Heart right ventricle (tissue), 16 donors: ENCODE measurements around the gene DPYSL3. TPM values are rescaled to one million over a fixed set of nuclear protein-coding genes. Genes with fewer than 3 reads are reported as not detected.

ENCODE experiments used
- ATAC-seq, 8 donors: fragments of 200-7000 bp; cut with Tn5 transposase; one replicate each; pipeline ENCODE4 v1.9.1; 2020; ENCODE audit warnings: mild to moderate bottlenecking in 8 of 8, moderate library complexity in 8 of 8, moderate number of reproducible peaks in 1 of 8
- DNase-seq, 2 donors: peaks; one replicate each; pipeline ENCODE4 v3.0.0-alpha.2; 2020
- H3K27ac ChIP-seq, 10 donors: fragments of 200-600 bp; sonication (generic) in 2 of 10; one replicate each; pipeline versions ENCODE4 v1.5.0 to v1.8.0; 2020 to 2022; ENCODE audit warnings: mild to moderate bottlenecking in 3 of 10
- H3K27me3 ChIP-seq, 7 donors: fragments of 200-600 bp; one replicate each; pipeline ENCODE4 v1.8.0; 2021 to 2022; ENCODE audit warnings: mild to moderate bottlenecking in 2 of 7
- H3K36me3 ChIP-seq, 9 donors: fragments of 200-600 bp; sonication (generic) in 1 of 9; one replicate each; pipeline versions ENCODE4 v1.5.0 to v1.8.0; 2020 to 2022; ENCODE audit warnings: mild to moderate bottlenecking in 2 of 9
- H3K4me1 ChIP-seq, 9 donors: fragments of 200-600 bp; sonication (generic) in 1 of 9; one replicate each; pipeline versions ENCODE4 v1.5.0 to v1.8.0; 2020 to 2022; ENCODE audit warnings: mild to moderate bottlenecking in 4 of 9
- H3K4me3 ChIP-seq, 10 donors: fragments of 200-600 bp; sonication (generic) in 2 of 10; one replicate each; pipeline versions ENCODE4 v1.5.0 to v1.8.0; 2020 to 2022; ENCODE audit warnings: mild to moderate bottlenecking in 7 of 10, moderate library complexity in 2 of 10
- H3K9me3 ChIP-seq, 11 donors: fragments of 200-600 bp in 10 of 11; sonication (generic) in 2 of 11; one replicate each; pipeline versions ENCODE4 v1.5.0 to v1.8.0; 2013 to 2022; ENCODE audit warnings: mild to moderate bottlenecking in 2 of 11, control low read depth in 1 of 11, moderate library complexity in 1 of 11
- WGBS, 2 donors: extraction: QIAGEN DNeasy Blood & Tissue Kit; methylation state at CpG; one replicate each; pipeline ENCODE4 v1.1.7; 2013; ENCODE audit warnings: inconsistent platforms in 1 of 2; 5-methylcytosine and 5-hydroxymethylcytosine counted together
- intact Hi-C, 10 donors: fragments of 100-400 bp; cut with DNase I; formaldehyde crosslinking; loops; one replicate each; pipeline versions ENCODE4 v1.11.1 to v1.14.2; 2022
- polyA plus RNA-seq, 2 donors: library from polyadenylated mRNA; stranded (reverse); fragments of 200-250 nt; gene quantifications; one replicate each; pipeline ENCODE4 v1.2.3, GENCODE V29; 2013
- total RNA-seq, 10 donors: library from RNA; stranded (reverse); fragmentation: NEBNext Ultra II Directional in 3 of 10; extraction: Animal tissue kit (Norgen Biotek cat#: 25700) in 3 of 10; gene quantifications; one replicate each; pipeline versions ENCODE4 v1.2.1 to v1.2.4, GENCODE V29; 2021 to 2023
- TF ChIP-seq, protein P1 (sequence below), 9 donors: fragments of 200-600 bp; sonication (generic) in 2 of 9; IDR thresholded peaks; one replicate each; pipeline versions ENCODE4 v1.5.0 to v1.8.0; 2021 to 2022; ENCODE audit warnings: antibody characterized with exemption in 9 of 9, mild to moderate bottlenecking in 5 of 9, moderate library complexity in 1 of 9
- donor health status: Arrhythmogenic right ventricular cardiomyopathy.
- donor health status: ischemic (EF 13 %, LVEDD 7.1; RV severe dilation, severe dysfunction).
- donor health status: healthy with polysubstance abuse.
- donor health status: DM: no; HTN: yes; CAD: no.
- donor health status: DM: no; HTN: no; CAD: no.
- donor health status: ischemic (EF 25% LVEDD 6.9; RV normal size, moderate dysfunction).
- donor health status: ischemic (EF 25% LVEDD 5.7; RV mildly dilated, moderate dysfunction).
- donor health status: healthy.
- donor health status: DM: yes; HTN: yes; CAD: no.
- donor health status: Ischemic cardiomyopathy.
- donor health status: ischemic (EF 35%, LVEDD 5.7; RV mildly dilated, moderate dysfunction).
- donor health status: nonischemic (EF 11% LVEDD 7.7; RV severe dilation, severe dysfunction).
- donor health status: DM: yes; HTN: yes; CAD: no.
- donor health status: PGD.
- donor health status: ischemic (EF 29% LVEDD 5.4; RV normal size, mild dysfunction).
- donor health status: nonischemic (EF 23%, LVEDD 6.1; RV moderate dilation, normal function).

Gene DPYSL3
- total and polyA plus RNA-seq, 12 donors = 15.2 to 27.4 (median 20.3) TPM

GRCh38 chr5:147404706-147405105 lies 105.2 kb downstream of the DPYSL3 start:
- Histone ChIP-seq H3K4me1 (peaks cover 19 to 57% (median 48%) of the 10 kb centered on the region in 9 donors), H3K36me3 (peaks cover 0 to 74% (median 16%) of the 10 kb centered on the region in 9 donors), H3K4me3 (no peak overlapping the region), H3K27me3 (no peaks in the 10 kb centered on the region), H3K27ac (peak overlapping the region; percentile 34 to 89 (median 82)), H3K9me3 (peaks cover 0 to 4% (median 0%) of the 10 kb centered on the region in 11 donors)
- ATAC-seq (peak in 2 of 8 donors; percentile 1 to 2), DNase-seq (no peak)
- TF ChIP-seq, protein P1, sequence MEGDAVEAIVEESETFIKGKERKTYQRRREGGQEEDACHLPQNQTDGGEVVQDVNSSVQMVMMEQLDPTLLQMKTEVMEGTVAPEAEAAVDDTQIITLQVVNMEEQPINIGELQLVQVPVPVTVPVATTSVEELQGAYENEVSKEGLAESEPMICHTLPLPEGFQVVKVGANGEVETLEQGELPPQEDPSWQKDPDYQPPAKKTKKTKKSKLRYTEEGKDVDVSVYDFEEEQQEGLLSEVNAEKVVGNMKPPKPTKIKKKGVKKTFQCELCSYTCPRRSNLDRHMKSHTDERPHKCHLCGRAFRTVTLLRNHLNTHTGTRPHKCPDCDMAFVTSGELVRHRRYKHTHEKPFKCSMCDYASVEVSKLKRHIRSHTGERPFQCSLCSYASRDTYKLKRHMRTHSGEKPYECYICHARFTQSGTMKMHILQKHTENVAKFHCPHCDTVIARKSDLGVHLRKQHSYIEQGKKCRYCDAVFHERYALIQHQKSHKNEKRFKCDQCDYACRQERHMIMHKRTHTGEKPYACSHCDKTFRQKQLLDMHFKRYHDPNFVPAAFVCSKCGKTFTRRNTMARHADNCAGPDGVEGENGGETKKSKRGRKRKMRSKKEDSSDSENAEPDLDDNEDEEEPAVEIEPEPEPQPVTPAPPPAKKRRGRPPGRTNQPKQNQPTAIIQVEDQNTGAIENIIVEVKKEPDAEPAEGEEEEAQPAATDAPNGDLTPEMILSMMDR (IDR thresholded peaks at IDR 0.05) = no peak
- intact Hi-C loops = loop anchor here in 1 of 10 donors (5.0 kb wide), 1 partner anchor 48 kb away; no protein-coding TSS in a partner anchor
- WGBS, 2 donors = 95 to 97% methylated on average over 1 of the region's 1 CpG

DNA sequence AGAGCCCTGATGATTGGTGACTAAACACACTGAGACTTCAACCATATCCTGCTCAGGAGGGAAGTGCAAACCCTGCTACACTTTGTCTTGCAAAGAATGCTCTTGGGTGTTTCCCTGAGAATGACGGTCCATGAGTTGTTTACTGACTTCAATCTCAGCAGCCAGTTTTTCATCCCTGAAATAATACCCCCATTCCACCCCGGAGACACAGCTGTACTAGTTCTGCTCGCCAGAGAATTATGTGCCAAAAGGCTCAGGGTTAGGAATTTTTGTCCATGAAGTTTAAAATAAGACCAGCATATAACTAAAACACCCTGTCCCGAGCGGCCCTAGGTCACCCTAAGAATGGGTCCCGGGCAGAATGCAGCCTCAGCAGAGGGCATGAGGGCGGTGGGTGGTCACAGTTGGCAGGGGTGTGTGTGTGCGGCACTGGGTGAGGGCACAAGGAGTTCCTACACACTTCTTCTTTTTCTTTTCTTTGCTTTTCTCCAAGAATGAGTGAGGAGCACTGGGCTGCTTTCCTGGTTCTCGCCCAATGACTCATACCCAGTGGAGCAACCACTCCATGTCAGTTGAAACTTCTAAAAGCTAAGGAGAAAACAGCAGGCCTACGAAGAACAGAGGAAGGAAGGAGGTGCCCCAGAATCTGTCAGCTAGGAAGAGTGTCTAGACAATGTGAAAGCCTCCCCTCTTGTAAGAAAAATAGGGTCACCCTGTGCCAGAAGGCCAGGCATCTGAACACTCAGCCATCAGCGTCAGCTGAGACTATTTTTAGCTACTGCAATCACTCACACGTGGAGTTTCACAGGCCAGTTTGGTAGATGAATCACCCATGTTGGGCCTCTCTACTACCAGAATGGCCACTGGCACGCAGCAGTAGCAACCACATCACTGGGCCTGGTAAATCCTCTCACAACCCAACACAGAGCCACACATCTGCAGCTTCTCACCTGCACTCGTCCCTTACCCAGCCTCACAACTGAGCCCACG lies 105.9 kb downstream of the DPYSL3 start:
- ATAC-seq (peak; percentile 81 to 94 (median 92)), DNase-seq (peak; percentile 40 to 65)
- H3K27ac ChIP-seq = peak overlapping the region; percentile 34 to 89 (median 82)
- H3K36me3 ChIP-seq = peaks cover 0 to 74% (median 18%) of the 10 kb centered on the region in 9 donors
- no peaks in the 10 kb centered on the region for H3K27me3 ChIP-seq
- H3K4me3 ChIP-seq = no peak overlapping the region
- intact Hi-C loops = loop anchor here in 1 of 10 donors (5.0 kb wide), 1 partner anchor 48 kb away; no protein-coding TSS in a partner anchor
- whole genome bisulfite sequencing, 2 donors = 54 to 57% methylated on average over 15 of the region's 15 CpGs
- TF ChIP-seq, protein P1 (IDR thresholded peaks at IDR 0.05) = no peak
- peaks cover 0 to 4% (median 0%) of the 10 kb centered on the region in 11 donors for H3K9me3 ChIP-seq
- peaks cover 19 to 57% (median 48%) of the 10 kb centered on the region in 9 donors for H3K4me1 ChIP-seq

DNA sequence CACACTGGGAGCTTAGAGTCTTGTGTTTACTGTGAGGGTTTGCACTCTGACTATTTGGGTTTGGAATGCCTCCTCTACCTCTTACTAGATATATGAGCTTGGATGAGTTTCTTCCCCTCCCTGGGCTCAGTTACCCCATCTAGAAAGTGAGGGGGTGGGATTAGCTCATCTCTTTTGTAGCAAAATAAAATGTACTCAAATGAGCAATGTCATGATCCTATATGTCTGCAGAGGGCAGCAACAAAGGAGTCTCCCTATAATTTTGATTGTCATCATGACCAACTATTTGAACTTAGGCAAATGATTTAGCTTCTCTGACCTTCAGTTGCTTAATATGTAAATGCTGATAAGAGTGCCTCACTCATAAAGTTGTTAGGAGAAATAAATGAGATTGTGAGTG lies 109.0 kb downstream of the DPYSL3 start:
- Histone ChIP-seq H3K4me1 (peaks cover 7 to 36% (median 28%) of the 10 kb centered on the region in 9 donors), H3K27me3 (no peaks in the 10 kb centered on the region), H3K36me3 (peaks cover 0 to 71% (median 21%) of the 10 kb centered on the region in 9 donors), H3K4me3 (no peak overlapping the region), H3K27ac (no peak overlapping the region), H3K9me3 (peaks cover 0 to 4% (median 0%) of the 10 kb centered on the region in 11 donors)
- no peak for DNase-seq
- TF ChIP-seq, protein P1 (IDR thresholded peaks at IDR 0.05) = no peak
- intact Hi-C loops = loop anchor here in 1 of 10 donors (5.0 kb wide), 1 partner anchor 51 kb away; no protein-coding TSS in a partner anchor
- no peak for ATAC-seq

DNA sequence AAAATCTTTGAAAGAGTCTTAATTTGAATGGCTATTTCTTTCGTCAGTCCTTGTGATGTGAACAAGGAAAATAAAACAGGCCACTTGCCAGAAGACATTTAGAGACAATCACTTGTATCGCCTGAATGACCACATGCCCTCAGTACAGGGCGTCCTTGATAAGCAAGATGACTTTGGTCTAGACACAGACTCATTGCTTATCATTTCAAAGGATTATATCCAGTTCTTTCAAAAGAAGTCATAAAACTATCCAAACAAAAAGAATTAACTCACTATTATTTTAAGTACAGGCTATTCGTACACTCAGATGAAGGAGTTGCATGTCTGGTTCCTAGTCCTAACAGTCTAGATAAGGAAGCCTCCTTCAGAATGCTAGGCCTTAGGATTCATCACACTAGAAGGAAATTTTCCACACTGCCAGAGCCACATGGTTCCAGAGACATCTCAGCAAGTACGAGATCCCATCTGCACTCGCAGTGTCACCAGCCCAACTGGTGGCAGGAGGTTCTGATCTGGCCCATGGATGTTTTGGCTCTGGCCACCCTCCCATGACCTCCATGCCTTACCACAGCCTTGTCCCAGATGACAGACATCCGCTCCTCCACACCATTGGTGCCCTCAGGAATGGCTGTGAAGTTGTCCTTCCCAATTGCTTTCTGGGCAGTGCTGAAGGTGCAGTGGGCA lies 109.6 kb downstream of the DPYSL3 start:
- Histone ChIP-seq H3K4me3 (no peak overlapping the region), H3K36me3 (peaks cover 0 to 71% (median 17%) of the 10 kb centered on the region in 9 donors), H3K27me3 (no peaks in the 10 kb centered on the region), H3K4me1 (peaks cover 7 to 30% (median 23%) of the 10 kb centered on the region in 9 donors), H3K27ac (no peak overlapping the region), H3K9me3 (peaks cover 0 to 4% (median 0%) of the 10 kb centered on the region in 11 donors)
- TF ChIP-seq, protein P1 (IDR thresholded peaks at IDR 0.05) = no peak
- DNase-seq (no peak), ATAC-seq (no peak)
- intact Hi-C loops = loop anchor here in 1 of 10 donors (5.0 kb wide), 1 partner anchor 52 kb away; no protein-coding TSS in a partner anchor
- WGBS, 2 donors = 86 to 89% methylated on average over 7 of the region's 7 CpGs
